H1 (cell line): Measurements from ENCODE around the gene SCNM1. TPM values are rescaled to one million over a fixed set of nuclear protein-coding genes. Genes with fewer than 3 reads are reported as not detected.

Source experiments
- ASH2L ChIP-seq: fragments of 200-600, 300-600 bp; sonication (generic); IDR thresholded peaks from one replicate; pipeline ENCODE4 v1.7.1; 2017; ENCODE audit warnings: low read length
- FOSL1 ChIP-seq: IDR thresholded peaks from 2 replicates; pipeline ENCODE4 v1.6.1; 2011; ENCODE audit warnings: mild to moderate bottlenecking, low read depth, low read length, moderate library complexity; ENCODE audit not compliant: insufficient read depth
- POLR2AphosphoS5 ChIP-seq: IDR thresholded peaks from 2 replicates; pipeline ENCODE4 v1.6.1; 2011; ENCODE audit warnings: low read depth, low read length
- SP2 ChIP-seq: IDR thresholded peaks from 2 replicates; pipeline ENCODE4 v1.6.1; 2012; ENCODE audit warnings: mild to moderate bottlenecking, low read length, inconsistent platforms
- SRF ChIP-seq: IDR thresholded peaks from 2 replicates; pipeline ENCODE4 v1.6.1; 2011; ENCODE audit warnings: mild to moderate bottlenecking, low read depth, low read length, moderate library complexity
- TAF1 ChIP-seq: IDR thresholded peaks from 2 replicates; pipeline ENCODE4 v1.6.1; 2011; ENCODE audit warnings: mild to moderate bottlenecking, low read depth, low read length
- polyA plus RNA-seq, 7 experiments: library from polyadenylated mRNA; depleted of rRNA in 3 of 7; stranded (reverse) in 5 of 7; unstranded in 2 of 7; fragments of >200 nt in 5 of 7; fragments of 200-250 nt in 2 of 7; gene quantifications; 1 replicate in 5 of 7; 2 replicates in 1 of 7; 4 replicates in 1 of 7; pipeline versions ENCODE4 v1.2.1 to v1.2.3, GENCODE V29; 2011 to 2013; ENCODE audit warnings: missing spikeins in 2 of 7, mixed read lengths in 2 of 7
- total RNA-seq: library from RNA; stranded (reverse); fragmentation: NEBNext Ultra II Directional; extraction: Animal tissue kit (Norgen Biotek cat#: 25700); gene quantifications from 2 replicates; pipeline ENCODE4 v1.2.1, GENCODE V29; 2021
- TF ChIP-seq, protein P1 (sequence below): IDR thresholded peaks from 2 replicates; pipeline ENCODE4 v1.6.1; 2011; ENCODE audit warnings: low read depth, mild to moderate bottlenecking, low read length; ENCODE audit not compliant: insufficient read depth
- TF ChIP-seq, protein P2 (sequence below): IDR thresholded peaks from 2 replicates; pipeline ENCODE4 v1.6.1; 2012; ENCODE audit warnings: inconsistent platforms
- TF ChIP-seq, protein P3 (sequence below): IDR thresholded peaks from 2 replicates; pipeline ENCODE4 v1.6.1; 2012; ENCODE audit warnings: low read length, inconsistent platforms

Gene SCNM1
- total and polyA plus RNA-seq, 2 of the 8 experiments (the other 6 are each of a cell fraction or from before 2014, with no cell fraction given): 13.6 to 46.2 TPM

GRCh38 chr1:151156515-151156819 is 9.5 kb upstream of the SCNM1 start, which contains the start of gene TNFAIP8L2 (continued):
- no peak for TF ChIP-seq POLR2AphosphoS5
- no peak for TF ChIP-seq ASH2L
- no peak for TF ChIP-seq SRF
- TF ChIP-seq TAF1: no peak
- TF ChIP-seq FOSL1: no peak
- no peak for TF ChIP-seq SP2
- TF ChIP-seq, protein P1, sequence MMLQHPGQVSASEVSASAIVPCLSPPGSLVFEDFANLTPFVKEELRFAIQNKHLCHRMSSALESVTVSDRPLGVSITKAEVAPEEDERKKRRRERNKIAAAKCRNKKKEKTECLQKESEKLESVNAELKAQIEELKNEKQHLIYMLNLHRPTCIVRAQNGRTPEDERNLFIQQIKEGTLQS: no peak
- TF ChIP-seq, protein P2, sequence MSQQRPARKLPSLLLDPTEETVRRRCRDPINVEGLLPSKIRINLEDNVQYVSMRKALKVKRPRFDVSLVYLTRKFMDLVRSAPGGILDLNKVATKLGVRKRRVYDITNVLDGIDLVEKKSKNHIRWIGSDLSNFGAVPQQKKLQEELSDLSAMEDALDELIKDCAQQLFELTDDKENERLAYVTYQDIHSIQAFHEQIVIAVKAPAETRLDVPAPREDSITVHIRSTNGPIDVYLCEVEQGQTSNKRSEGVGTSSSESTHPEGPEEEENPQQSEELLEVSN: no peak
- TF ChIP-seq, protein P3, sequence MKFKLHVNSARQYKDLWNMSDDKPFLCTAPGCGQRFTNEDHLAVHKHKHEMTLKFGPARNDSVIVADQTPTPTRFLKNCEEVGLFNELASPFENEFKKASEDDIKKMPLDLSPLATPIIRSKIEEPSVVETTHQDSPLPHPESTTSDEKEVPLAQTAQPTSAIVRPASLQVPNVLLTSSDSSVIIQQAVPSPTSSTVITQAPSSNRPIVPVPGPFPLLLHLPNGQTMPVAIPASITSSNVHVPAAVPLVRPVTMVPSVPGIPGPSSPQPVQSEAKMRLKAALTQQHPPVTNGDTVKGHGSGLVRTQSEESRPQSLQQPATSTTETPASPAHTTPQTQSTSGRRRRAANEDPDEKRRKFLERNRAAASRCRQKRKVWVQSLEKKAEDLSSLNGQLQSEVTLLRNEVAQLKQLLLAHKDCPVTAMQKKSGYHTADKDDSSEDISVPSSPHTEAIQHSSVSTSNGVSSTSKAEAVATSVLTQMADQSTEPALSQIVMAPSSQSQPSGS: no peak
